Adrenal gland (tissue), 5 donors: Measurements from ENCODE around the gene AR.

ENCODE experiments used
- CTCF ChIP-seq, 6 experiments: fragments of 450-650 bp in 4 of 6; fragments of 200-600 bp in 2 of 6; sonication (generic) in 1 of 6; IDR thresholded peaks; 1 replicate in 5 of 6; 2 replicates in 1 of 6; pipeline versions ENCODE4 v1.5.1 to v1.8.0; 2016 to 2021; ENCODE audit warnings: antibody characterized with exemption in 6 of 6, mild to moderate bottlenecking in 2 of 6, moderate library complexity in 1 of 6
- POLR2A ChIP-seq, 2 donors: fragments of 450-650 bp; IDR thresholded peaks; one replicate each; pipeline ENCODE4 v1.6.1; 2017; ENCODE audit warnings: antibody characterized with exemption in 2 of 2, mild to moderate bottlenecking in 2 of 2, moderate library complexity in 1 of 2
- donor health status: DM: no; HTN: no; CAD: no.

DNA sequence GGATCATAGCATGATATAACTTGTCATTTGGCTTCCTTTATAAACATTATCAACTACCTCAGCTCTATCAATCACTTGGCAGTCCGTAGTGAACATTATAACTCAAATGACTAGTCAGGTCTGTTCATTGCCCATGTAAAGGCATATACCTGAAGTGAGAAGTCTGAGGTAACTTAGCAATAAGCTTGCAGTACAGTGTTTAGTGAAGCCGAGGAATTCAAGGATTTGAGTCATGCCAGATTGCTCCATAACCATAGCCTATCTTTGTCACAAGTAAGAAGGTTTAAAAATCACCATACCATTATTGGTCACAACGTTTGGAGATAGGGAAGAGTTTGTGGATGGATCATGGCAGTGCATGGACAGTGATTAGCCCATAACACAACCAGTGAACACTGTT is 41.6 kb downstream of the AR start:
- TF ChIP-seq POLR2A (IDR thresholded peaks at IDR 0.05) (no peak), CTCF (IDR thresholded peaks at IDR 0.05) (no peak)
